Large intestine (tissue), 3 donors: ENCODE data around the gene GAB2. TPM values are rescaled to one million over a fixed set of nuclear protein-coding genes. Genes with fewer than 3 reads are reported as not detected.

ENCODE experiments used
- DNase-seq, 2 donors: peaks; one replicate each; pipeline versions ENCODE4 v3.0.0 to v3.0.0-alpha.2; 2013
- H3K27ac ChIP-seq: one replicate; pipeline ENCODE4 v1.5.1; 2013; ENCODE audit warnings: low read length
- H3K27me3 ChIP-seq: 2 replicates; pipeline ENCODE4 v1.6.1; 2013; ENCODE audit warnings: low read length; ENCODE audit not compliant: control insufficient read depth, insufficient read depth
- H3K36me3 ChIP-seq: 2 replicates; pipeline ENCODE4 v1.6.1; 2013; ENCODE audit warnings: low read length; ENCODE audit not compliant: control insufficient read depth, insufficient read depth
- H3K4me1 ChIP-seq: one replicate; pipeline ENCODE4 v1.6.1; 2013; ENCODE audit warnings: low read length; ENCODE audit not compliant: control insufficient read depth, insufficient read depth
- H3K4me3 ChIP-seq: one replicate; pipeline ENCODE4 v1.5.1; 2013; ENCODE audit warnings: low read length
- H3K9me3 ChIP-seq: one replicate; pipeline ENCODE4 v1.6.1; 2013; ENCODE audit warnings: mild to moderate bottlenecking, low read depth, low read length, moderate library complexity; ENCODE audit not compliant: control insufficient read depth
- WGBS: methylation state at CpG from one replicate; pipeline ENCODE4 v1.1.5; 2013; ENCODE audit warnings: low lambda C conversion rate; ENCODE audit not compliant: insufficient coverage; 5-methylcytosine and 5-hydroxymethylcytosine counted together
- polyA plus RNA-seq: library from polyadenylated mRNA; unstranded; fragments of 120-200 nt; gene quantifications from one replicate; pipeline ENCODE4 v1.2.1, GENCODE V29; 2013

Gene GAB2
- polyA plus RNA-seq, 1 donor: 10.7 TPM

DNA sequence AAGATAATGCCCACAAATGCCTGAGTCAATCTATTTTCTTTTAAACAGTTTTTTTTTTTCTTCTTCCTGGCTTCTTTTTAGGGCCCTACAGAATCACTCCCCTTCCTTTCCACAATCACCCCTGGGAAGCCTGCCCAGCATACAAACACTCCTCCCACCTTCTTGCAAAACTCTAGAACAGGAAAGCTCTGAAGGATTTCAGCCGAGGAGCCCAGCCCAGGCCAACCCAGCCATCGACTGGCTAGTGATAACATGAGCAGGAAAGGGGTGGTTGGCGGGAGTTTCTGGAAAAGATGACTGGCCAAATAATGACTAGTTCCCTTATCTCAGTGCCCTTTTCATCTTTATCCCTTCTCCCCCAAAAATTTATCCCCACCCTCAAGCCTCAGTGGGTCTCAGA is 160.7 kb downstream of the GAB2 start:
- Histone ChIP-seq H3K36me3 (no peaks in the 10 kb centered on the region), H3K27me3 (no peaks in the 10 kb centered on the region), H3K9me3 (no peaks in the 10 kb centered on the region), H3K27ac (no peak overlapping the region), H3K4me3 (no peak overlapping the region), H3K4me1 (no peaks in the 10 kb centered on the region)
- DNase-seq: no peak
- WGBS: no CpG with 5 or more reads among the region's 3 CpGs

DNA sequence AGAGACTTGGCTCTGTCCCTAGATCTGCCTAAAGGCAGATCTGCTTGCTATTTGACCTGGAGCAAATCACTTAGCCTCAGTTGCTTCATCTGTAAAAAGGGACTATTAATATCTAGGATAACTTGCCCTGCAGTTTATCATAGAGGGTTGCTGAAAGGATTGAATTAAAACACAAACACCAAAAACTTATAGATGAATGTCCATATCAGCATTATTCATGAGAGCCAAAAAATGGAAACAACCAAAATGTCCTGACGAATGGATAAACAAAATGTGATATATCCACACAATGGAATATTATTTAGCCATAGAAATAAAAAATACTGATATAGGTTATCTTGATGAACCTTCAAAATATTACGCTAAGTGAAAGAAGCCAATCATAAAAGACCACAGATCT is 161.7 kb downstream of the GAB2 start:
- H3K9me3 ChIP-seq: no peaks in the 10 kb centered on the region
- no peak overlapping the region for H3K27ac ChIP-seq
- no peak for DNase-seq
- no peaks in the 10 kb centered on the region for H3K4me1 ChIP-seq
- H3K36me3 ChIP-seq: no peaks in the 10 kb centered on the region
- WGBS: 100% methylated on average over 1 of the region's 2 CpGs
- no peaks in the 10 kb centered on the region for H3K27me3 ChIP-seq
- H3K4me3 ChIP-seq: no peak overlapping the region

DNA sequence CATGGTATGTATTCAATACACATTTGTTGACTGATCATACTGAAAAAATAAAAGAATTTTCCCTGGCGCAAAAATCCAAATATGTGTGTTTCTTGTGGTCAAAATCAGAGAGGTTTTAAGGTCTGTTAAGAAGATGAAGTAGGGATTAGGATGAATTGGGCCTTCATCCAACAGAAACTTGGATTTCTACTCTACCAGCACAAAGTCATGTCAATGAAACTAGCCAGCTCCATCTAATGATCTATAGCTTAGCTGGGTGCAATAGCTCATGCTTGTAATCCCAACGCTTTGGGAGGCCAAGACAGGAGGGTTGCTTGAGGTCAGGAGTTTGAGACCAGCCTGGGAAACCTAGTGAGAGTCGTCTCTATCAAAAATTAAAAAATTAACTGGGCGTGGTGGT is 163.4 kb downstream of the GAB2 start:
- WGBS: 100% methylated on average over 1 of the region's 4 CpGs

DNA sequence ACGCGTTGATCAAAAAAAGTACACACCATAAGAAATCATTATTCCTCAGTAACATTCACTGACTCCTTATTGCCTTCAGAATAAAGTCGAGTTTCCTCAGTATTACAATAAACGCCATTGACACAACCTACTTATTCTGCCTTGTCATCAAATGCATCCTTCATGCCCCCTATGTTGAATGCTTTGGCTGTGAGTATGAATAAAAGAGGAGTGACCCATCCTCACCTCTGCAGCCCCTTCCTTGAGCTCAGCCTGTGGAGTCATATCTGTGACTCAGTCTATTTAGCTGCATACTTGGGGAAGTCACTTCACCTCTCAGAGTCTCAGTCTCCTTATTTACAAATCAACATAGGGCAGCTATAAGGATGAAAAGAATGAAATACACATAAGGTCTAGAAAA is 163.8 kb downstream of the GAB2 start:
- 93% methylated on average over 3 of the region's 4 CpGs for WGBS
- no peaks in the 10 kb centered on the region for H3K27me3 ChIP-seq
- H3K4me3 ChIP-seq: no peak overlapping the region
- H3K4me1 ChIP-seq: no peaks in the 10 kb centered on the region
- H3K36me3 ChIP-seq: peaks cover 5% of the 10 kb centered on the region
- no peak for DNase-seq
- no peaks in the 10 kb centered on the region for H3K9me3 ChIP-seq
- H3K27ac ChIP-seq: no peak overlapping the region

More for the DNA sequence above, 163.4 kb downstream of the GAB2 start:
- Histone ChIP-seq H3K9me3 (no peaks in the 10 kb centered on the region), H3K4me1 (no peaks in the 10 kb centered on the region), H3K4me3 (no peak overlapping the region), H3K27me3 (no peaks in the 10 kb centered on the region), H3K27ac (no peak overlapping the region), H3K36me3 (peaks cover 3% of the 10 kb centered on the region)
- DNase-seq: no peak

DNA sequence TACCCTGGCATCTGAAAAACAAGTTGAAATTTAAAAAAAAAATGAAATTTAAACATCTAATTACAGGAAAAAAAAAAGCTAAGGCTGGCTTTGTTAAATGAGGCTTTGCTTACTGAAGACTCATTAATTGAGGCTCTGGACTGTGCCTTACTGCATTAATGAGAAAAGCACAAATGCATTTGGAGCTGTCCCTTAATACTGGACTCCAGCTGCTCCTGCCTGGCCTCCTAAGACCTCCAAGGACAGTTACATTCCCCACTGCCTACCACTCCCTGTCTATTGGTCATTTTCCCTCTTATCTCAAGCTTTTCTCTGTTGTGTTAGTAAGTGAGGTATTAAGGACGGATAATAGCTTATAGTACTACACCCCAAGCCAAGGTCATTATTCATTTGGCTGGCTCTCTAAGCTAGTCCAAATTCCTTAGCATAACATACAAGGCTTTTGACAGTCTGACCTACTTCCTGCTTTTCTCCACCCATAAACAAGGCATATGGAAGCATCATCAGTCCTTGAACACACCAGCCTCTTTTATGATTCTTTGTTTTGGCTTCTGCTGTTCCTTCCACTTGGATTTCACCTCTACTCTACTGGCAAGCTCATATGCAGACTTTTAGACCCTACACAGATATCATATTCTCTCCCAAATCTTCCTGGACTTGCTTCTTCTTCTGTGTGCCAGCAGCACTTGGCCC is 166.4 kb downstream of the GAB2 start:
- Histone ChIP-seq H3K27ac (no peak overlapping the region), H3K4me1 (no peaks in the 10 kb centered on the region), H3K9me3 (no peaks in the 10 kb centered on the region), H3K4me3 (no peak overlapping the region), H3K36me3 (peaks cover 11% of the 10 kb centered on the region), H3K27me3 (no peaks in the 10 kb centered on the region)
- DNase-seq: no peak
- WGBS: 40% methylated on average over 1 of the region's 1 CpG

DNA sequence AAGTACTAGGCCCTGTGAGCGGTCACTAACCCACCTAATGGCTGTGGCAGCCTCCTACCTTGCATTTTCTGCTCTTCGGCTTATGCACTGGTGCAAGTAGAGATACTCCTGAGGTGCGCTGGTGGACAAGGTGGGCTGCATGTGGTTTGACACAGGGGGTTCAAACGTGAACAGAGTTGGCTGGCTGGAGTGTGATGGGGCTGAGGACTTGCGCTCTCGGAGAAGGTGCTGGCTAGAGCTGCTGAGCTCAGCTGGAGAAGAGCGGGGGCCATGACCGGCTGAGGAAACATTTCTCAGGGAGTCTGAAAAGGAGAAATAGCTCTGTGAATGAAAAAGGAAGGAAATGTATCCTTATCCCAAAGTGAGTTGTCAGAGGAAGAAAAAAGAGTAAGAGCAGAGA is 167.5 kb downstream of the GAB2 start:
- Histone ChIP-seq H3K27me3 (no peaks in the 10 kb centered on the region), H3K36me3 (peaks cover 11% of the 10 kb centered on the region), H3K9me3 (peaks cover 3% of the 10 kb centered on the region), H3K27ac (no peak overlapping the region), H3K4me1 (no peaks in the 10 kb centered on the region), H3K4me3 (no peak overlapping the region)
- no peak for DNase-seq
- WGBS: 100% methylated on average over 1 of the region's 8 CpGs

DNA sequence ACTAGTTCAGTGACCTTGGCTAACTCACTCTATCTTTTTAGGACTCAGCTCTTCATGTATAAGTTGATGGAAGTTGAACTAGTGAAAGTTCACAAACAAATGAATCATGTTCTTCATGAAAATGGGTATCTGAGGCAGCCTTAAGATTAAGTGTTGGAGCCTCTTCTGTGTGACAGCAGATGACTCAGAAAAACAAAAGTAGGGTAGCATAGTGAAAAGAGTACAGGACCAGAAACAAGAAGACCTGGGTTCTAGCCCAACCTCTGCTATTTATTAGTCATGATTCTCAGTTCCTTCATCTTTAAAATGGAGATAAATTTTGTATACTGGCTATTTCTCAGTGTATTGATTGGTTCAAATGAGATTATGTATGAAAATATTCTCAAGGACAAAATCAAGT is 168.7 kb downstream of the GAB2 start:
- no peaks in the 10 kb centered on the region for H3K27me3 ChIP-seq
- DNase-seq: no peak
- peaks cover 11% of the 10 kb centered on the region for H3K36me3 ChIP-seq
- H3K4me3 ChIP-seq: no peak overlapping the region
- H3K4me1 ChIP-seq: no peaks in the 10 kb centered on the region
- H3K9me3 ChIP-seq: peaks cover 3% of the 10 kb centered on the region
- no peak overlapping the region for H3K27ac ChIP-seq

DNA sequence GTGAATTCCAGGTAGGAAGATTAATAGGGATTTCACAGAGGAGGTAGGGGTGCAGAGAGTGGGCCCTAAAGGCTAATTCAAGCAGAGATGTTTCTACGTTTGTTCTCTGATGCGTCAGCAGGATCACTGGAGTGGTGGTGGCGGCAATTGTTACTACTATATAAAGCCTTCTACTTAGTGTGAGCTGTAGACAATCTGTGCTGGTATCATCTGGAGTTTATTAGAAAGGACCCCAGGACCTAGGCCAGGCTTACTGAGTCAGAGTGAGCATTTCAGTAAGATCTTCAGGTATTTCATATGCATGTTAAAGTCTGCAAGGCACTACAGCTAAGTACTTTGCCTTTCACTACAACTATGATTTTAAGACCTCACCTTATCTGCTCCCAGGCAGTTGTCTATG is 169.4 kb downstream of the GAB2 start:
- DNase-seq: no peak
- Histone ChIP-seq H3K27ac (no peak overlapping the region), H3K36me3 (peaks cover 11% of the 10 kb centered on the region), H3K9me3 (peaks cover 3% of the 10 kb centered on the region), H3K4me3 (no peak overlapping the region), H3K27me3 (no peaks in the 10 kb centered on the region), H3K4me1 (no peaks in the 10 kb centered on the region)
- no CpG with 5 or more reads among the region's 3 CpGs for WGBS

DNA sequence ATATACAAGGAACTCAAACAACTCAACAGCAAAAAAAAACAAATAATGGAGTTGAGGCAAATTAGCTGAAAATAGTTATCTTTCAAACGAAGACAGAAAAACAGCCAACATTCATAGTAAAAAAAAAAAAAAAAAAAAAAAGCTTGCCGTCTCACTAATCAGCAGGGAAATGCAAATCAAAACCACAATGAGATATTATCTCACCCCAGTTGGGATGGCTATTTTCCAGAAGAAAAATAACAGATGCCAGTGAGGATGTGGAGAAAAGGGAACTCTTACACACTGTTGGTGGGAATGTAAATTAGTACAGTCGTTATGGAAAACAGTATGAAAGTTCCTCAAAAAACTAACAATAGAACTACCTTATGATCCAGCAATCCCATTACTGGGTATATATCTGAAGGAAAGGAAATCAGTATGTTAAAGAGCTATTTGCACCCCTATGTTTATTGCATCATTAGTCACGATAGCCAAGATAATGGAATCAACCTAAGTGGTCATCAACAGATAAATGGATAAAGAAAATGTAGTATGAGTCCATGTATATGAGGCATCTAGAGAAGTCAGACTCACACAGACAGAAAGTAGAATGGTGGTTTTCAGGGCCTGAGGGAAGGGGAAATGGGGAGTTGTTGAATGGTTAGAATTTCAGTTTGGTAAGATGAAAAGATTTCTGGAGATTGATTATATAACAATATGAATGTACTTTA is 172.9 kb downstream of the GAB2 start:
- no peak for DNase-seq
- no peak overlapping the region for H3K4me3 ChIP-seq
- peaks cover 20% of the 10 kb centered on the region for H3K9me3 ChIP-seq
- peaks cover 8% of the 10 kb centered on the region for H3K36me3 ChIP-seq
- H3K27me3 ChIP-seq: no peaks in the 10 kb centered on the region
- H3K4me1 ChIP-seq: no peaks in the 10 kb centered on the region
- H3K27ac ChIP-seq: no peak overlapping the region
- whole genome bisulfite sequencing: 100% methylated on average over 1 of the region's 4 CpGs

DNA sequence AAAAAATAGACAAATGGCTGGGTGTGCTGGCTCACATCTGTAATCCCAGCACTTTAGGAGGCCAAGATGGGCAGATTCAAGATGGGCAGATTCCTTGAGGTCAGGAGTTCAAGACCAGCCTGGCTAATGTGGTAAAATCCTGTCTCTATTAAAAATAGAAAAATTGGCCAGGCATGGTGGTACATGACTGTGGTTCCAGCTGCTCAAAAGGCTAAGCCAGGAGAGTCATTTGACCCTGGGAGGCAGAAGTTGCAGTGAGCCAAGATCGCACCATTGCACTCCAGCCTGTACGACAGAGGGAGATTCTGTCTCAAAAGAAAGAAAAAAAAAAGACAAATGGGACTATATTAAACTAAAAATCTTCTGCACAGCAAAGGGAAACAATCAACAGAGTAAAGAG is 173.5 kb downstream of the GAB2 start:
- H3K4me1 ChIP-seq: no peaks in the 10 kb centered on the region
- peaks cover 8% of the 10 kb centered on the region for H3K36me3 ChIP-seq
- DNase-seq: no peak
- H3K27me3 ChIP-seq: no peaks in the 10 kb centered on the region
- H3K4me3 ChIP-seq: no peak overlapping the region
- peaks cover 20% of the 10 kb centered on the region for H3K9me3 ChIP-seq
- WGBS: no CpG with 5 or more reads among the region's 2 CpGs
- H3K27ac ChIP-seq: no peak overlapping the region

DNA sequence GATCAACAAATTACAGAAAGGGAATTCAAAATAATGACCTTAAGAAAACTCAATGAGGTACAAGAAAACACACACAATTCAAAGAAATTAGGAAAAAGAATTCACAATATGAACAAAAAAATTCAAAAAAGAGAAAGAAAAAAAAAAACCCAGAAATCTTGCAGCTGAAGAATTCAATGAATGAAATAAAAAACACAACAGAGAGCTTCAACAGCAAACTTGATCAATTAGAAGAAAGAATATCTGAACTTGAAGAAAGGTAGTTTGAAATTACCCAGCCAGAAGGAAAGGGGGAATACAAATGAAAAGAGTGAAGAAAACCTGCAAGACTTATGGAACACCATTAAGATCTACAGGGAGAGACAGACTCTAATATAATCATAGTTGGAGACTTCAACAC is 176.1 kb downstream of the GAB2 start:
- Histone ChIP-seq H3K4me3 (no peak overlapping the region), H3K27me3 (no peaks in the 10 kb centered on the region), H3K36me3 (no peaks in the 10 kb centered on the region), H3K4me1 (no peaks in the 10 kb centered on the region), H3K27ac (no peak overlapping the region), H3K9me3 (peaks cover 20% of the 10 kb centered on the region)
- DNase-seq: no peak
